22Rv1 (cell line): ENCODE results near the gene FOXO3.

Experiments used
- ZFX ChIP-seq: fragments of 450-650 bp; IDR thresholded peaks from 2 replicates; pipeline ENCODE4 v1.6.1; 2017; ENCODE audit warnings: antibody characterized with exemption, borderline replicate concordance
- TF ChIP-seq, protein P1 (sequence below): fragments of 450-650 bp; IDR thresholded peaks from 2 replicates; pipeline ENCODE4 v1.5.1; 2017; ENCODE audit warnings: mild to moderate bottlenecking

DNA sequence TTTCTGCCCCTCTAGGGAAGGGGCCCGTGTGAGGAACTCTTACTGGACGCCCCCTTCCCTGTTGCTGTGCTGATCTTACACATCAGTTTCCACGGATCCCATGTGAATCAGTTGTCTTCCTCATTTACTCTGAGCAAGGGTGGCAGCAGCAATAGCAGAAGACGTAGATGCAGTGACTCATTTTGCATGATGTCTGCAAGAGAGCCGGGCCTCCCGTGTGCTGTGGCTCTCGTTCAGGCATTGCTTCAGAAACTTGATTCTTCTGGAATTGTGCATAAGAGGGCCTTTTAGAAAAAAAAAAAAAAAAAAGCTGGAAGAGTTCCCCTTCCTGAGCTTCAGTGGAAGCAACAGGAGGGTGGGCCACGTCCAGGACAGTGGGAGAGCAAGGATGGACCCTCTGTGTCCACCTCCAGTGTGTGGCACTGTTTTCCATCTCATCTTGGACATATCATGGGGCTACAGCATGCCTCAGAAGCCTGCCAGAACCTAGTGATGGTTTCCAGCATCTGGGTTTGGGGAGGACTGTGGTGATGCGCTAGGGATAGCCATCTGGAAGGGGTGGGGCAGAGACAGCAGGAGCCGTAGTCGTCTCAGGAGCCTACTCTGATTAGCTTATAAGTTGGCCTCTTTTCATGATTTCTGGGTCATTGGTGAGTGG is 62.1 kb downstream of the FOXO3 start:
- TF ChIP-seq, protein P1, sequence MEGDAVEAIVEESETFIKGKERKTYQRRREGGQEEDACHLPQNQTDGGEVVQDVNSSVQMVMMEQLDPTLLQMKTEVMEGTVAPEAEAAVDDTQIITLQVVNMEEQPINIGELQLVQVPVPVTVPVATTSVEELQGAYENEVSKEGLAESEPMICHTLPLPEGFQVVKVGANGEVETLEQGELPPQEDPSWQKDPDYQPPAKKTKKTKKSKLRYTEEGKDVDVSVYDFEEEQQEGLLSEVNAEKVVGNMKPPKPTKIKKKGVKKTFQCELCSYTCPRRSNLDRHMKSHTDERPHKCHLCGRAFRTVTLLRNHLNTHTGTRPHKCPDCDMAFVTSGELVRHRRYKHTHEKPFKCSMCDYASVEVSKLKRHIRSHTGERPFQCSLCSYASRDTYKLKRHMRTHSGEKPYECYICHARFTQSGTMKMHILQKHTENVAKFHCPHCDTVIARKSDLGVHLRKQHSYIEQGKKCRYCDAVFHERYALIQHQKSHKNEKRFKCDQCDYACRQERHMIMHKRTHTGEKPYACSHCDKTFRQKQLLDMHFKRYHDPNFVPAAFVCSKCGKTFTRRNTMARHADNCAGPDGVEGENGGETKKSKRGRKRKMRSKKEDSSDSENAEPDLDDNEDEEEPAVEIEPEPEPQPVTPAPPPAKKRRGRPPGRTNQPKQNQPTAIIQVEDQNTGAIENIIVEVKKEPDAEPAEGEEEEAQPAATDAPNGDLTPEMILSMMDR: no peak
- no peak for TF ChIP-seq ZFX
